Measurements from ENCODE around the gene C1GALT1C1L. TPM values are rescaled to one million over a fixed set of nuclear protein-coding genes. Genes with fewer than 3 reads are reported as not detected.
"Not testable (repeated sequence)": the region's sequence is repeated elsewhere in the genome, so short reads cannot be mapped to it uniquely, and the experiment has no call there.

Gene C1GALT1C1L
- total and polyA plus RNA-seq, 12 donors = 0.48 to 2.2 (median 1.4) TPM

DNA sequence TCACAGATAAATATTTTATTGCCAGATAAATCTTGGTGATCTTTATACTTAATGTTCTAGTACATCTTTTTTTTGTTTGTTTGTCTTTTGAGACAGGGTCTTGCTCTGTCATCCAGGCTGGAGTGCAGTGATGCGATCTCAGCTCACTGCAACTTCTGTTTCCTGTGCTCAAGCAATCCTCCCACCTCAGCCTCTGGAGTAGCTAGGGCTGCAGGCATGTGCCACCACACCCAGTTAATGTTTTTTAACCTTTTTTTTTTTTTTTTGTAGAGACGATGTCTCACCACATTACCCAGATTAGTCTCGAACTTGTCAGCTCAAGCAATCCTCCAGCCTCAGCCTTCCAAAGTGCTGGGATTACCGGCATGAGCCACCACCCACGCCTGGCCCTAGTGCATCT lies 9.1 kb upstream of the C1GALT1C1L start:
- H3K27ac ChIP-seq = no peak overlapping the region
- TF ChIP-seq, protein P1, sequence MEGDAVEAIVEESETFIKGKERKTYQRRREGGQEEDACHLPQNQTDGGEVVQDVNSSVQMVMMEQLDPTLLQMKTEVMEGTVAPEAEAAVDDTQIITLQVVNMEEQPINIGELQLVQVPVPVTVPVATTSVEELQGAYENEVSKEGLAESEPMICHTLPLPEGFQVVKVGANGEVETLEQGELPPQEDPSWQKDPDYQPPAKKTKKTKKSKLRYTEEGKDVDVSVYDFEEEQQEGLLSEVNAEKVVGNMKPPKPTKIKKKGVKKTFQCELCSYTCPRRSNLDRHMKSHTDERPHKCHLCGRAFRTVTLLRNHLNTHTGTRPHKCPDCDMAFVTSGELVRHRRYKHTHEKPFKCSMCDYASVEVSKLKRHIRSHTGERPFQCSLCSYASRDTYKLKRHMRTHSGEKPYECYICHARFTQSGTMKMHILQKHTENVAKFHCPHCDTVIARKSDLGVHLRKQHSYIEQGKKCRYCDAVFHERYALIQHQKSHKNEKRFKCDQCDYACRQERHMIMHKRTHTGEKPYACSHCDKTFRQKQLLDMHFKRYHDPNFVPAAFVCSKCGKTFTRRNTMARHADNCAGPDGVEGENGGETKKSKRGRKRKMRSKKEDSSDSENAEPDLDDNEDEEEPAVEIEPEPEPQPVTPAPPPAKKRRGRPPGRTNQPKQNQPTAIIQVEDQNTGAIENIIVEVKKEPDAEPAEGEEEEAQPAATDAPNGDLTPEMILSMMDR (IDR thresholded peaks at IDR 0.05) = no peak
- H3K27me3 ChIP-seq = peaks cover 0 to 3% (median 0%) of the 10 kb centered on the region in 7 donors
- intact Hi-C loops (cut with DNase I) = no loop called here
- no peaks in the 10 kb centered on the region for H3K4me1 ChIP-seq
- WGBS, 2 donors = 60 to 72% methylated on average over 5 of the region's 5 CpGs
- H3K9me3 ChIP-seq = no peaks in the 10 kb centered on the region
- no peak overlapping the region for H3K4me3 ChIP-seq
- ATAC-seq (no peak), DNase-seq (no peak)
- H3K36me3 ChIP-seq = no peaks in the 10 kb centered on the region

DNA sequence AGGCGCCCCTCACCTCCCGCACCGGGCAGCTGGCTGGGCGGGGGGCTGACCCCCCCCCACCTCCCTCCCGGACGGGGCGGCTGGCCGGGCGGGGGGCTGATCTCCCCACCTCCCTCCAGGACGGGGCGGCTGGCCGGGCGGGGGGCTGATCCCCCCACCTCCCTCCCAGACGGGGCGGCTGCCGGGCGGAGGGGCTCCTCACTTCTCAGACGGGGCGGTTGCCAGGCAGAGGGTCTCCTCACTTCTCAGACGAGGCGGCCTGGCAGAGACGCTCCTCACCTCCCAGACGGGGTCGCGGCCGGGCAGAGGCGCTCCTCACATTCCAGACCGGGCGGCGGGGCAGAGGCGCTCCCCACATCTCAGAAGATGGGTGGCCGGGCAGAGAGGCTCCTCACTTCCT lies 1.6 kb upstream of the C1GALT1C1L start:
- DNase-seq; intact Hi-C loops (cut with DNase I): not testable (repeated sequence)
- WGBS, 2 donors = 96 to 98% methylated on average over 26 to 32 of the region's 32 CpGs

DNA sequence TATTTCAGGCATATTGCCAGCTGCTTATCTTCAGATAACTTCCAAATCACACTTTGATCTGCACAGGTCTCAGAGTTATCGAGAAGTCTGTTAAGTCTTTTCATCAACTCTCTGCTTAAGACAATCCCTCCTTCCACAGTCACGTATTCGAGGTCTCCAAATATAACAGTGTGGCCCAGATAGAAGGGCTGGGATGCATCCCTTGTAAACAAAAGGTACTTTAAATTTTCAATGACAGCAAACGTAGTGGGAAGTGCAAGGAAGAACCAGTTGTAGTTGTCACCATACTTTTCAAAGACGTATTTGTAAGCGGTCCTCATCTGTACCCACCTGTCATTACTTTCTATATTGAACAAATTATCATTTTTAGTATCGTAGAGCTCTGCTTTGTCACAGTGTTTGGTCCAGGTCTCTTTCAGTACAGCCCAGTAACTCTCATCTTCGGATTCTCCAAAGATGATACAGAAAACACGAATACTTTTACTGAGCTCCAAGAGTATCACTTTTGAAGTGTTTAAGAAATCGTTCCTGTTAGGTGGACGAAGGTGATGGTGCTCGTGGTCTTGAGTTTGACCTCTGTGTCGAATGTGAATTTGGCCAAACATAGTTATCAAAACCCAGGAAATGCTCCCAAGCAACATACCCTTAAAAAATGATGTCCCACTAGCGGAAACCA lies 445 bp downstream of the C1GALT1C1L start:
- TF ChIP-seq, protein P1 (IDR thresholded peaks at IDR 0.05) = no peak
- Histone ChIP-seq H3K4me1 (peaks cover 0 to 7% (median 0%) of the 10 kb centered on the region in 9 donors), H3K4me3 (peak overlapping the region; percentile 1 to 64 (median 54)), H3K9me3 (peaks cover 0 to 10% (median 0%) of the 10 kb centered on the region in 11 donors), H3K27me3 (peaks cover 0 to 5% (median 0%) of the 10 kb centered on the region in 7 donors), H3K27ac (peak overlapping the region in 6 of 10 donors; percentile 13 to 53 (median 28)), H3K36me3 (no peaks in the 10 kb centered on the region)
- DNase-seq = no peak
- intact Hi-C loops (cut with DNase I) = no loop called here
- ATAC-seq = peak in 2 of 8 donors; percentile 29 to 42
- WGBS, 2 donors = 56 to 59% methylated on average over 14 of the region's 14 CpGs

More for the DNA sequence above, 1.6 kb upstream of the C1GALT1C1L start:
- not testable (repeated sequence) for ATAC-seq, H3K36me3 ChIP-seq, H3K4me1 ChIP-seq, H3K27me3 ChIP-seq, H3K4me3 ChIP-seq, H3K9me3 ChIP-seq, H3K27ac ChIP-seq

DNA sequence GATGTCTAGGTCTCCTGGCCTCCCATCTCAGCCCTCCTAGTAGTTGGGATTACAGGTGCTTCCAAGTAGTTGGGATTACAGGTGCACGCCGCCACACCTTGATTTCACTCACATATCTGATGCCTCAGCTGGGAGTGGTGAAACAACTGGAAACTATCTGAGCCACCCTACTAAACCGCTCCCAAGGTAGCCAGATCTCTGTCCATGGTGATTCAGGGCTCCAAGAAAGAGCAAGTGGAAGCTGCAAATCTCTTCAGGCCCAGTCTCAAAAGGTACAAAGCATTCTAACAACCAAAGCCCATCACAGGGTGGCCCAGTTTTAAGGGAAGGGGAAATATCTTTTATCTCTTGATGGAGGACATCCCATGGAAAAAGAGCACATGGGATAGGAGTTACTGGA lies 19.0 kb downstream of the C1GALT1C1L start:
- intact Hi-C loops (cut with DNase I) = no loop called here
- TF ChIP-seq, protein P1 (IDR thresholded peaks at IDR 0.05) = no peak
- Histone ChIP-seq H3K4me3 (no peak overlapping the region), H3K27ac (no peak overlapping the region), H3K36me3 (no peaks in the 10 kb centered on the region), H3K9me3 (peaks cover 0 to 8% (median 0%) of the 10 kb centered on the region in 11 donors), H3K4me1 (no peaks in the 10 kb centered on the region), H3K27me3 (peaks cover 0 to 3% (median 0%) of the 10 kb centered on the region in 7 donors)
- ATAC-seq = no peak
- 81 to 84% methylated on average over 3 of the region's 3 CpGs for WGBS, 2 donors
- no peak for DNase-seq

DNA sequence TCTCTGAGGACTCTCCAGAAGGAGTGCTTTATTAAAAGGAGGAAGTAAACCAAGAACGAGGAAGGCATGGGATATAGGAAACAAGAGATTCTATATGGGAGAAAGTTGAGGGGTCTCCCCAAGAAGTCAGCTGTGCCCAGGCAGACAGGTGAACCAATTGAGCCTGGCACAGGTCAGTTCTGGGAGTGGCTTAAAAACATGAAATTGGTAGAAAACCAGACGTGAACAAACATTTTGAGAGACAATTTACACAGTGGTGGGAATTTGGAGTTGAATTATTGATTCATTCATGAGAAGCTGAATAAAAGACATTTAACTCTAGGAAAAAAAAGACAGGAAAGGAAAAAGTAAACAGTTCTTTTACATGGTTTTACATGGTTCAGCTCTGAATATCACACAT lies 22.7 kb downstream of the C1GALT1C1L start:
- DNase-seq = no peak
- no peak for ATAC-seq
- Histone ChIP-seq H3K4me3 (no peak overlapping the region), H3K9me3 (peaks cover 0 to 5% (median 0%) of the 10 kb centered on the region in 11 donors), H3K27ac (no peak overlapping the region), H3K36me3 (no peaks in the 10 kb centered on the region), H3K4me1 (no peaks in the 10 kb centered on the region), H3K27me3 (peaks cover 0 to 3% (median 0%) of the 10 kb centered on the region in 7 donors)
- TF ChIP-seq, protein P1 (IDR thresholded peaks at IDR 0.05) = no peak
- WGBS, 2 donors = 78 to 83% methylated on average over 2 of the region's 2 CpGs
- intact Hi-C loops (cut with DNase I) = no loop called here
